ENCODE results near the gene MINDY4.
"Not testable (repeated sequence)": the region's sequence is repeated elsewhere in the genome, so short reads cannot be mapped to it uniquely, and the experiment has no call there.

The MINDY4 gene

GRCh38 chr7:30805931-30806330 lies 34.7 kb downstream of the MINDY4 start:
- DNase-seq: no peak

DNA sequence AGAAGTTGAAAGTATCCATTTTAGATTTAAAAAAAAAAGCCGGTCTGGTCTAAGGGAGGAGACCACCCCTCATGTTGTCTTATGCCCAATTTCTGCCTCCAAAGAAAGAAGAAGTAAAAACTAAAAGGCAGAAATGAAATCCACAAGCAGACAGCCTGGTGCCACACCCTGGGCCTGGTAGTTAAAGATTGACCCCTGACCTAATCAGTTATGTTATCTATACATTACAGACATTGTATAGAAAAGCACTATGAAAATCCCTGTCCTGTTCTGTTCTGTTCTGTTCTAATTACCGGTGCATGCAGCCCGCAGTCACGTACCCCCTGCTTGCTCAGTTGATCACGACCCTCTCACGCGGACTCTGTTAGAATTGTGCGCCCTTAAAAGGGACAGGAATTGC lies 36.3 kb downstream of the MINDY4 start:
- DNase-seq: not testable (repeated sequence)

- DNase-seq: not testable (repeated sequence)
Observed at GRCh38 chr7:30807941-30808340, 36.7 kb downstream of the MINDY4 start.

DNA sequence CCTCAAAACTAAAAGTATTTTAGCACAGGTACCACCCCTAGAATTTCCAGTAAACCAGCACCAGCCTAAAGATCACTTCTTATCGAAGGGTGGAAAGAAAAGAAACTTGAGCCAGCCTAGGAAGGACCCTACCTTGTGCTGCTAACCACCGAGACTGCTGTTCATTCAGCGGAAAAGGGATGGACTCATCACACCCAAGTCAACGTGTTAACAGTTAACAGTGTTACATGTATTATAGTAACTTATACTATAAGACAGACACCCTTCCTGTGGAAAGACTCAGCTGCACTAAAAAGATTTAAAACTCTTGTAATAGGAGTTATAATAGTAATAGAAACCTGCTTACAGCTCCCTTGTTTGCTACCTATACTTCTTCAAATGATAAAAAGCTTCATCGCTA lies 39.8 kb downstream of the MINDY4 start:
- no peak for DNase-seq

GRCh38 chr7:30812676-30813075 lies 41.5 kb downstream of the MINDY4 start:
- no peak for DNase-seq

DNA sequence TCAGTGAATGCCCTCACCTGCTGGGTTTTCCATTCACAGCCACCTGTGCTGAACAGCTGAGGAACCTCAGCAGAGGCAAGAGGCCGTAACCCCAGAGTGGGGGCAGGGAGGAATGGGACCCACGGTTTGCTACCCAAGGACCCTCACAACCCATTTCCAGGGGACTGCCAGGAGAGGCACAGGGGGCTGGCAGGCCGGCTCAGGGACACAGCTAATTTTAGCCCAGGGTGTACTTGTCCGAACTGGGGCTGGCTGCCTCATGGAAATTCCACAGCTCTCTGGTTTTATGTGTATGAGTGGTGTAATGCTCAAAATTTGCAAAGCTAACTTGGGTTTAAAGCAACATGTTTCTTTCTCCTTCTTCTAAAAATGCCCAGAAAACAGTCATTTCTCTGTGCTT lies 42.2 kb downstream of the MINDY4 start:
- DNase-seq: no peak

DNA sequence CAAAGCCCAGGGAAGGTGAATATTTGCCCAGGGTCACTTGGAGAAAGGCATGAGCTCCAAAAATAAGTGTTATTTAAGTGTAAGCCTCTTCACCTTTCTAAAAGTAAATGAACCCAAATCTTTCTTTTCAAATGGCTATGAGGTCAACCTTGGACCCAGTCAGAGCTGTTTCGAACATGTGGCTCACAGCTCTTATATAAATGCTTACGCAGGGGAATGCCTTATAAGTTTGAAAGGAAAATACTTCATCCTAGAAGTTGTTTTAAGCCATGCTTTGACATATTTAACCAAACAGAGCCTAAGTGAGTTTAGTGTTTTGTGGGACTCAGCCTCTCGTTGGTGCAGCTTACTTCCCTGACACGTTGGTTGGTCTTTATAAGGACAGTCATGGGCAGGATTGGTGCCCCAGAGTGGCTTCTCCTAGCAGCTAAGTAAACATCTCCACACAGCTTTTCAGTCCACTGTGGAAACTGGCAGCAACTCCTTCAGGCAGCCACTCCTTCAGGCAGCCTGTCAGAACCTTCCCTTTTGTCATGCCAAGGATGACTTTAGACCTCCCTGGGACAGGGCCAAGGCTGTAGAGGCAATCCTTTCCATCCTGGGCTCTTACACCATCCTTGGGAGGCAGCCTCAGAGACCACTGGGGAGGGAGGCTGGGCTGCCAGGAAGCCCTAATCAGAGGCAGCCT lies 43.6 kb downstream of the MINDY4 start:
- DNase-seq: no peak

- DNase-seq: no peak
Observed at GRCh38 chr7:30815388-30815854, 44.2 kb downstream of the MINDY4 start.

DNA sequence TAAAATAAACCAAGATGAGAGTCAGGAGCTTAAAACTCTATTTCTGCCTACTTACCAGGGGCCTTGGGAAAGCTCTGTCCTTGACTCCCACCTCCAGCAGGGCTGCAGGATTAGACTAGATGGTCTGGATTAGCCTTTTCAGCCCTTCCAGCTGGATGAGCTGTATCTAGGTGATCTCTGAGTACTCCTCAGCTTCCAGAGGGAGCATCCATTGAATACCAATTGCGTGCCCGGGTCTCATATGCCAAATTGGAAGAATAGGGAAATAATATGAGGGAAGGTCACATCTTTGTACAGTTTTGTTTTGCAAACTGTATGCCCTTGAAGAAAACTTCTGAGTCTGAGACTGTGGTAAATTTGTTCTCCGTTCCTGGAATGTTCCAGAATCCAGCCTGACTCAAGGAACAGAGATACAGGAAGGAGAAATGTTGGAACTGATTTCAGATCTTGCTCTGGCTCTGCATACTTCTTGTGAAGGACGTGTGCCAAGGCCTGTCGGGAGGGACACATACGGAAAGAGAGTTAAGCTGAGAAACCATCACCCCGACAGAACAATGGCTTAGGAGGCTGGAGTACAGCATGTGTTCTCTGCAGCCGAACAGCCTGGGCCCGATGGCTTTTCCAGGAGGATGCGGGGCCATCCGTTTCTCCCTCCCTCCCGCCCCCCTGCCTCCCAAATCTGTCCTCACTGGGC lies 44.9 kb downstream of the MINDY4 start:
- DNase-seq: no peak

DNA sequence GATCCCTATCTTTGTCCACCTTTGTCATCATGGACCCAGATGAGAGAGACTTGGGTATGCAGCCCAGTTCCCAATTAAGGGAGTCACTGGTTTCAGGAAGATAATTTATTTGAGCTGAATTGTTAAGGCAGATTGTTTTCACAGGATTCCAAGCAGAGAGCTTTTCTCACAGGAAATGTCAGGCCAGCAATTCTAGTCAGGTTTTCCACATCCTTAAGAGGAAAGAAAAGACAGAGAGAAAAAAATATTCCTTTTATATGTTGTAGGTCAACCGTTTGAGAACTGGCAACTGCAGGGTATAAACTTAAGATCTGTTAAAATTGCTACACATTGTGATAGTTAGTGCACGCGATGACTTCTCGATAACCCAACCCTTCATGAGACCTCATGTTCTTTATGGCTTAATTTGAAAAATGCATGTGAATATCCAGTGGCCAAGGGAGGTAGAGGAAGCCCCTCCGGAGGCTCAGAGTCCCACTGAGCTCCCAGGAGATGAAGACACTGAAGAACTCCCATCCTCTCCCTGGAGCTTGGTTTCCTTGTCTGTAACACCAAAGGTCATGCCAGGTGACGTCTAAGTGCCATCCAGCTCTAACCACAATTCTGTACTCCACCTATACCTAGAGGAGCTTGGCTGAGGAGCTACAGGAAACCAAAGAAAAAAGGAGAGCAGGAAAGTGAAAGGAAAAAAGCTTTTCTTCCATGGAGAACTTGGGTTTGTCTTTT lies 45.6 kb downstream of the MINDY4 start:
- no peak for DNase-seq

DNA sequence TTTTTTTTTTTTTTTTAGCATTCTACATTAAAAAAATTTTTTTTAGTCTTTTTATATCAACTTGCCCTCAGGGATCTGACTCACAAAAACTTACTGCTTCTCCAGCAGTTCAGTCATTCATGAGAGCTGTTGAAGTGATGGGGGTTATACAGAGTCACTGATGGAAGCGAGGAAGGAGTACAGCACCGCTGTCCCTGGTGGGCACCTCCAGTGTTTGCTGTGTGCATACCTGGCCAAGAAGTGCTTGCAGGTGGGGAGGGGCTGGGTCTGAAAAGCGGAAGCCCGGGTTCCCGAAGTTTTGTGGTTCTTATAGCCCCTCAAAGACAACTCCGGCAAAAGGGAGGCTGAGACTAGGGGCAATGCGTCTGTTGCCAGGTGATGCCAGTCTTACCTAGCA lies 46.2 kb downstream of the MINDY4 start:
- DNase-seq: peak; percentile 70

GRCh38 chr7:30824821-30825720 lies 53.9 kb downstream of the MINDY4 start:
- DNase-seq: no peak

DNA sequence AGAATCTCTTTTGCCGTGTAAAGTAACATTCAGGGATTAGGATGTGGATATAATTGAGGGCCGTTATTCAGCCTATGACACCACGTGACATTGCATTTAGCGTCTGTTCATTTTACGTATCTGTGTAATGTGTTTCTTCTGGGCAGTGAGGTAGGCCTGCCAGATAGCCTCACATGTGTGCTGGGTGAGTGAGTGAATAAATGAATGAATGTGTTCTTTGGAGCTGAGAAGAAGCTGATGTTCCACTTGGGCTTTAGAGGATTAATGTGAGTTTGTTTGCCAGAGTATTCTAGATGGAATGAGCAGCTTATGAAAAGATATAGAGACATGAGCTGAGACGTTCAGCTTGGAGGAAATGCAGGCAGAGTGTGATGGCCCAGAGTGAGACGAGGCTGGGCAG lies 55.0 kb downstream of the MINDY4 start:
- no peak for DNase-seq

DNA sequence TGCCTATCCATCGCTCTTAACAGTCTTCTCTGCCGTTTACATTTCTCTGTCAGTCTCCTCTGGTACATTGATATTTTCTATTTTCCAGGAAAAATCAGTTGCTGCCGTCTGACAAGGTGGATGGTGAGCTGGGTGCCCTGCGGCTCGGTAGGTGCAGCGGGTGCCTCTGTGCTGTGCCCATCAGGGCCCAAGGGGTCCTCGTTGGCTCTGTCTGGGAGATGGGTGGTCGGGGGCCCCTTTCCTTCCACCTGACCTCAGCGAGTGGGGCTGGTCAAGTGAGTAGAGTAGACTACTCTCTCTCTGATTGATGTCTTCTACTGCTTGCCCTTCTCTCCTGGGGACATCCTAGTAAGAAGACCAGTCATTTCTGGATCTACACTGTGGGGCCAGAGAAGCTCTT lies 57.4 kb downstream of the MINDY4 start:
- no peak for DNase-seq

DNA sequence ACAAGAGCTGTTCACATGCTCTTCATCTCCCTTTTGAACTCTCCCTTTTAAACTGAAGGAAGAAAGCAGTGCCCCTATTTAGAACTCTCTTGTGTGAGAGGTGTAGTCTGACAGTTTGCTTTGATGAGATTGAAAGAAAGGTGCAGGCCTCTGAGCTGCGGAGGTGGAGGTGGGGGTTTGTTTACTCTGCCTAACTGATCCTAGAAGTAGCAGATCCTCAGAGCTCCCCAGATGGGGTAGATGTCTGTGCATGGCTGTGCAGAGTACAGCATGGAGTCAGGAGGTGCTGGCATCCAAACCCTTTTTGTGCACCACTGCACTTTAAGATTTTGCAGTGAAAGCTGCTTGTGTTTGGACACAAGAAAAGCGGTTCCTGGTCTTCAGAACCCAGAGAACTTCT lies 58.3 kb downstream of the MINDY4 start:
- no peak for DNase-seq

DNA sequence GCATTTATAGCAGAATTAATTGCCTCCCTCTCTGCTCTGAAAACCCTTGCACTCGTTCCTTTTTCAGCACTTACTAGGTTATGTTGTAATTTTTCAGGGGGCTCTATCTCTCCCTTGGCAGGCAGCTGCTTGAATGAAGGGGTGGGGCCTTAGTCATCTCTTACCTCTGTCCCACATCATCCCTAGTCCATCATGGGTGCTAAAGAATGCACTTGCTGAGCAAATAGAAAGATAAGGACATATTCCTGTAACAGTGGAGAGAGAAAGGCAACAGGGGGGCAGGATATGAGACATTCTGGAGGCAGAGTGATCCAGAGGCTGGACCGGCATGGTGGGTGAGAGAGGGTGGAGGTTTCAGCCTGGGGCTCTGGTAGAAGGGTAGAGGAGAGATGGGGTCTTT lies 60.0 kb downstream of the MINDY4 start:
- DNase-seq: no peak

DNA sequence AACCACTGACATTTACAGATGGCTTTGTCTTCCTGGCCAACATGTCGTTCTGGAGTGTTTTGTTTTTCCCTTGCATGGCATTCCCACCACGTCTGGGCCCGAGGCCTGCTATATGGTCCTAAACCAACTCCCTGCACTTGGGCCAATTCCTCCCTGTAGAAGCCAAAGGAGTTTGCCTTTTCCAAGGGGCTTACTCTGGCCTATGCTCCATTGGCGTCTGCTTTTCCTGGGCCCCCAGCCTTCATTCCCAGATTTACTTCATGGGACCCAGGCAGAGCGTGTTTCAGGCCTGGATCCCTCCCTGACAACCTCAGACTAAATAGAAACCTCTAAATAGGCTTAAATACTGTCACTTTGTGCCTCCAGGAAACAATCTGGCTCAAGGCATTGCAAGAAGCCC lies 60.7 kb downstream of the MINDY4 start:
- no peak for DNase-seq

GRCh38 chr7:30834017-30834674 lies 62.9 kb downstream of the MINDY4 start:
- DNase-seq: not testable (repeated sequence)

- no peak for DNase-seq
Observed at GRCh38 chr7:30835396-30835915, 64.2 kb downstream of the MINDY4 start.

GRCh38 chr7:30836991-30837390 lies 65.8 kb downstream of the MINDY4 start:
- no peak for DNase-seq

DNA sequence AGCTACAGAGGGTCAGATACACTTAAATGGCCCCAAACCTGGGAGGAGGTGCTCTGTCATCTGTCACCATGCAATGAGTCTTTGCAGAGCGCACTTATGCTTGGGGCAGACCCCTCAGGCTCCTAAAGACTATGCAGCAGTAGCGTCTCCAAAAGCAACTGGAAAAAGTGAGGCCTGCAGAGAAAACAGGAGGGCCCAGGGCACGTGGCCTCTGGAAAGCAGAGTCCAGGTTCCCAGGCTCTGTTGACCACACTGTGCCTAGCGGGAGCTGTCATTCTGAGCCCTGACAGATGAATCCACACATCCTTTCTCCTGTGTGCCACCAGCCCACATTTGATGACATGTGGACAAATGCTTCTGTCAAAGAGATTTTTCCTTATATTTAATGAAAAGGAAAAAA lies 66.4 kb downstream of the MINDY4 start:
- no peak for DNase-seq

- no peak for DNase-seq
Observed at GRCh38 chr7:30838008-30838407, 66.8 kb downstream of the MINDY4 start.

Data from EL (cell line).